HuH-7.5 (cell line): ENCODE results near the gene RGS10.

Experiments used
- DNase-seq: peaks from one replicate; pipeline ENCODE4 v3.0.0; 2011; ENCODE audit warnings: low spot score

Gene RGS10

DNA sequence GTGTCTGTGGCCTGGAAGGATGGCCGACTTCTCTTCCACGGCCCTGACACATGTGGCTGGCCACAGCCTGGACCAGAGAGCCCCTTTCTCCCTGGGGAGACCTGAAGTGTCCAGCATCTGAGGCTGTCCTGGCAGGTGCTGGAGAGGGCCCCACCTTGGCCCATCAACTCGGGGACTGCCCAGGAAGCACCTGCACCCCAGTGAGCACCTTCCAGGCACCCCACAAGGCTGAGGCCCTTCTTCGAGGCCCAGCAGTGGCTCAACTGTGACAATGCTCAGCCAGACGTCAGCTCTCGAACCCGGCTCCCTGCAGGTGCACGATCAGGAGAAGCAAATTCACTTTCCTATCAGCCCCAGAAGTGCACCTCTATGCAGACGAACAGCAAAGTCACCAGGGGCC lies 24.3 kb downstream of the RGS10 start:
- DNase-seq, result no peak

DNA sequence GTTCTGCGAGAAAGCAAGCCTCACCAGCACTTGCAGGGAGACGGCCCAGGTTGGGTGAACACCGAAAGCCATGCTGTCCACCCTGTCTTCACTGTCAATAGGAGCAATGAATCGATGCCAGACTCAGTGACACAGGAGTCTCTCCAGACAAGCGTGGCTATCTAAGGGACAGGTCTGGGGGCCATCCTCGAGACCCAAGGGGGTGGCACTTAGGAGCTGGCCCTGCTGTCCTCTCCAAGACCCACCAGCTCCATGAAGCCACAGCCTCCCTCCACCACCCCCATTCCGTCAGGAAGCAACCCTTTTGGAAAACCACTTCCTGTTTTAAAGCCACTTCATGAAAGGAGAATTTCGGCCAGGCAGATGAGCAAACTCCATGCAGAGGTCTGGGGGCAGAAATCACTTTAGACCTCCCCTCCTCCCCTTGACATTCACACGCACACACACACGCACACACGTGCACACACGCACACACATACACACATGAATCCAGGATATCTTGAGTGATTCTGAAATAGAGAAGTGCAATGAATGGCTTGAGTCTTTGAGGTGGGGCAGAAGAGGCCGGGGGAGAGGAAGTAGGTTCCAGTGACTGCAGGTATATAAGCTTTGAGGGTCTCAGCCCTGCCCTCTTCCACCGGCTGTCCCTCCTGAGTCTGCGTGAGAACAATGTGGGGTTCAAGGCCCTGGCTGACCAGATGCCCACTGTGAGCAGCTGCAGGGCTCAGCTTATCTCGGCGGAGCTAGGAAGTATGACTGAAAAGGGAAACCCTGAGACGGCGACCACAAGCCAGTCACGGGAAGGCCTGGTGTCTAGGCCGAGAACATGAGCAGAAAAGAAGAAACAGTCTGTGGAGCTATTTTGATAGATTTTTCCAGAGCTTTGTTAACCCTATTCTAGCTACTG lies 25.0 kb downstream of the RGS10 start:
- DNase-seq, result no peak

- no peak for DNase-seq
These were observed 25.9 kb downstream of the RGS10 start for GRCh38 chr10:119516381-119517234.

DNA sequence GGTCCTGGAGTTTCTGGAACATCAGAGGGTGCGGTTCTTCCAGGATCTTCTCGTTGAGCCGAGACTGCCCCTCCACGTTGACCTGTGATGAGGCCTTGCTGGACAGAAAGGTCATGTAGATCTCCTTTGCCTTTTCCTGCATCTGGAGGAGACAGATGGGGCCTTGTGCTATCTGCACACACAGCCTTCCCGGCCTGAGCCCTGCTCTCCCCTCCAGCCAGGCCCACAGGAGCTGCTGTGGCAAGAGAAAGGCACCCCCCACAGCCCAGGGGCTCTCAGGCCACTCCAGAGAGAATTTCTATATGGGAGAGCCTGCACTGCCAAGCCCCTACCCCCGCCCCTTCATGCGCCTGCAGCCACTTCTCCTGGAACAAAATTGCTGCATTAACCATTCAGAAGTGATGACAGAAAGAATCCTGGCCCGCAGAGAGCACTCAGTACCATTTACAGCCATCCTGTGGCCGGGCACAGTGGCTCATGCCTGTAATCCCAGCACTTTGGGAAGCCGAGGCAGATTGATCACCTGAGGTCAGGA lies 26.9 kb downstream of the RGS10 start:
- no peak for DNase-seq

- DNase-seq, result no peak
These were observed 27.7 kb downstream of the RGS10 start for GRCh38 chr10:119514819-119515218.

GRCh38 chr10:119511828-119512515 lies 30.5 kb downstream of the RGS10 start:
- no peak for DNase-seq

DNA sequence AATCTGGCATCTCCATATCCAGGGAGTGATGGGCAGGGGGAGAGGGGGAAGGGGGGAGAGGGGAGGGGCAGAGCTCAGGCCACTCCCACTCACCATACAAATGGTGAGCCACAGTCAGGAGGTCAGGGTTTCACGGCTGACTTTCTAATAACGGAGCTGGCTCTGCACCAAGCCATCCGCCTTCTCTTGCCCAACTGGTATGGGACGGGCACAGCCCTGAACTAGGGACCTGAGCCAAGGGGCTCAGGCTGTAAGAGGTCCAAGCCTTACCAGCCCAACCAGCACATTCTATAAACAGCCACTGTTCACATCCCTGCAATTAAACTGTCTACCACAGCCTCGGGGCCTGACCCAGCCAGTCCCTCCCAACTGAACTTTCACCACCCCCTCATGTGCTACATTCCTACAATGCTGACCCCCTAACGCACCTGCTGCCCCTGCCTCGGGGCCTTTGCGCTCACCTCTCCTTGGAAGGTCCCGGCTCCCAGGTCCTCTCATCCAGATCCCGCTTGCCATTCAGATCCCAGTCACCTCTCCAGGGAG lies 32.5 kb downstream of the RGS10 start:
- no peak for DNase-seq

DNA sequence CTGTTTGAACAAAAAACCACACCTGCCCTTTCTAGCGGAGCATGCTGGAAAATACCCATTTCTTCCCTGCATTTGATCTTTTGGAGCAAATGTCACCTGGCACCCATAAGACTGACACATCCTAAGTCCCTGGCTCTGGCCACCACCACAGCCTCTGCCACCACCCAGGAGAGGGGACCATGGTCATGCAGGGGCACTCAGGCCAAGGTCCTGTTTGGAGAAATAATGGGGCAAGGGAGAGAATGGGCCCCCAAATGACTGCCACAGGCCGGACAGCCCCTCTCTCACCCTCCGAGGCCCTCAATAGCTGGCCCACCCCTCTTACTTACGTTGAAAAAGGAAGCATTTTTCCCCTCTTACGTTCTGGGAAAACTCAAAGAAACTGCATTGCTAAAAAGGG lies 35.4 kb downstream of the RGS10 start:
- DNase-seq, result no peak

- no peak for DNase-seq
These were observed 36.8 kb downstream of the RGS10 start for GRCh38 chr10:119505588-119506315.

- no peak for DNase-seq
These were observed 37.4 kb downstream of the RGS10 start for GRCh38 chr10:119505131-119505551.

DNA sequence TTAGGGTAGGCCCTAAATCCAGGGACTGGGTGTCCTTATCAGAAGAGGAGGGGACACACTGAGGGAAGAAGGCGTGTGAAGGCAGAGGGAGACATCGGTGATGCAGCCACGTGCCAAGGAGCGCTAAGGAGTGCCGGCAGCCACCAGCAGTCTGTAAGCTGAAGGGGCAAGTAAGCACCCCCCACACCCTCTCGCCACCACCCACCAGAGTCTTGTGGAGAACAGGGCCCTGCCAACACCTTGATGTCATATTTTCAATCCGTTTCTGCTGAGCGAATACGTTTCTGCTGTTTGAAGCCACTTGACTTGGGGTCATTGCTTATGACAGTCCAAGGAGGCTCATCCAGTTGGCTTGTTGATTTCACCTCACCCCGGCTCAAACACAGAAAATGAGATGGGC lies 37.9 kb downstream of the RGS10 start:
- no peak for DNase-seq

- no peak for DNase-seq
These were observed 38.7 kb downstream of the RGS10 start for GRCh38 chr10:119503821-119504220.

DNA sequence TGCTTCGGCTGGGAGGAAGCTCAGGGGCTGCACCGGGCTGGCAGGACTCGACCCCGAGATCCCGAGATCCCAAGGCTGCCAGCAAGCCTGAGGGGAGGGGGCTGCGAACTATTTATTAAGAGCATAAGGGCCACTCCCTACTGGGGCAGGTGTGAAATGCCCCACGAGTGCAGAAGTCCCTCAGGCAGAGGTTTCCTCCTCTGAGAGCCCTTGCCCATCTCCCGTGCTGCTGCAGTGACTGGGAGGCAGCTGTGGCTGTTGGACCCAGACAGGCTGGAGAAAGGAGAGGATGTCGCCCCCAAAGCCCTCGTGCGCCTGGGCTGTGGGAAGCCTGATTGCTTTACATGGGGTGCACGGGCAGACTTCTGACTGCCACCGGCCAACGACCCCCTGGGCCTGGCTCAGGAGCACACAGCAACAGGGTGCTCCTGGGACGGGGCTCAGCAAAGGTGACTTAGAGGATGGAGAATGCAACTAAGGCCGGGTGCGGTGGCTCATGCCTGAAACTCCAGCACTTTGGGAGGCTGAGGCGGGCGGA lies 39.8 kb downstream of the RGS10 start:
- no peak for DNase-seq

DNA sequence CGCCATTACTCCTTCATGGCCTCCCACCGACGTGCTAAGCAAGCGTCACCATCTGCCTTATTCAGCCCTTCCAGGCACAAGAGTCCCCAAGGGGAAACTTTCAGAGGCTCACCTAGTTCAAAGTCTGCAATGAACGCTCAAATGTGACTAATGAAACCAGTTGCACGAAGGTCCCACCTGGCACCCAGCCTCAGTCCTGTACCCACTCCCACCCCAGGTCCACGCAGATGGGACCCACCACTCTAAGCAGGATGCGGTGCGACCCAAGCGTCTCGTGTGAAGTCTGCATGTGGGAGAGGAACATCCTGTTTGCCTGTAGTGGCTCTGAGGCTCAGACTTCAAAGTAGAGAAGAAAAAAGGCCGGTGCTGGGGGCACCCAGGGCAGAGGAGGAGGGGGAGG lies 40.3 kb downstream of the RGS10 start:
- DNase-seq, result no peak

DNA sequence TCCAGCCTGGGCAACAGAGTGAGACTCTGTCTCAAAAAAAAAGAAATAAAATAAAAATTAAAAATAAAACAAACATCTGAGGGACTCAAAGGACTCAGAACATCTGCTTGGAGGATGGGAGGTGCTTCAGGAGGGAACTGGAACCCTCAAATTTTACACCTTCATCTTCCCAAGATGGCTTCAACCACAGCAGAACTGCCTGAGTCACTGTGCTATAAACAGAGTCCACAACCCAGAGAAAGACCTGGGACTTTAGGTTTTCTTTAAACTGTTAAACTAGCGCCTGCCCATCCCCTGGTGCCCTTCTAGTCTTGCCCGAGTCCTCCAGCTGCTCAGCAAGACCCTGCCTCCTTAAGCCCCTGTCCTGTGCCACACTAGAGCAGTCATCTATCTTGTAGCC lies 40.8 kb downstream of the RGS10 start:
- no peak for DNase-seq

DNA sequence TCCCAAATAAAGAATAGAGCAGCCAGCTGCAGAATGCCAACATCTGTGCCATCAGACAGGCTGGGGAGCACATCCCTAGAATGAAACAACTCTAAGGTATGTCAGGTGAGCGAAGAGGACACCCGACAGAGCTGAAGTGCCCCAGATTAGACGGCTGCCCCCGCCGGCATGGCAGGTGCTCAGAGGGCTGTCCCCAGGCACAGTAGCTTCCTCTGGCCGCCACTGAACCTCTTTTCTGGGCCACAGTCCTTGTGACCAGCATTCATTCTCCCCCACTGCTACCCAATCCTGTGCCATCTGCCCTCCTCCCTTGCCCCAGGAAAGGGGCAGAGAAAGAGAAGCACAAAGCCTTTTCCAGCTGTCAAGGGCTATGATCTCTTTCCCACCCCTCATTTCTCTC lies 41.7 kb downstream of the RGS10 start:
- DNase-seq, result no peak

DNA sequence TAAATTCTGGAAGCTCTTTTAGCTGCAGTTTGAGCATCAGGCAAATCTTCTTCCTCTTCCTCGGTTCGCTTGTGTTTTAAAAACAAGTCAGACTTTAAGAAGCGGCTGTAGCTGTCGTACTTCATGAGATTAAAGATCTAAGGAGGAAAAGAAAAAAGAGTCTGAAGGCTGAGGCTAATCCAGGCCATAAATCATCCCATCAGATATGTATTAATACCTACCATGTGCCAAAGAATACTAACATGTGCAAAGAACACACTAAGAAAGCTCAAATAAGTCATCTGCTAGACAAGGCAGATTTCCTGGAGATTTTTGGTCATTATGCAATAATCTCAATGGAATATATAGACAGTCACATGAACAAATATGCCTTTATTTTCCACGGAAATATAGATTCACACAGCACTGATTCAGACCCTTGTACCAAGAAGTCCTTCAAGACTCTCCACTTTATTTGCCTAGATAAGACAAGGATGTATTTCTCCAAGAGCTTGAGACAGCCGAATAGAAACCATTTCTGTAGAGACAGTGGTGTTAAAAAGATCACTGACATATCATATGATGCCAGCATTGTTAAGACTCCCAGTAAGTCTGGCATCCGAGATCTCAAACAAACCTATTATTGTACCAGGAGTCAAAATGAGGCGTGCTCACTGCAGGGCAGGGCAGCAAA lies 42.3 kb downstream of the RGS10 start:
- DNase-seq, result no peak

- no peak for DNase-seq
These were observed 42.9 kb downstream of the RGS10 start for GRCh38 chr10:119499677-119500002.

GRCh38 chr10:119498889-119499676 lies 43.4 kb downstream of the RGS10 start:
- peak; percentile 38 for DNase-seq

GRCh38 chr10:119497243-119497642 lies 45.3 kb downstream of the RGS10 start:
- no peak for DNase-seq
